Right cardiac atrium (tissue), 5 donors: ENCODE measurements around the gene ADORA1. TPM values are rescaled to one million over a fixed set of nuclear protein-coding genes. Genes with fewer than 3 reads are reported as not detected.

Experiments used
- ATAC-seq, 2 donors: fragments of 200-7000 bp; cut with Tn5 transposase; one replicate each; pipeline versions ENCODE4 v1.8.0 to v1.9.1; 2020; ENCODE audit warnings: moderate library complexity in 2 of 2, mild to moderate bottlenecking in 1 of 2
- DNase-seq, 3 donors: peaks; one replicate each; pipeline ENCODE4 v3.0.0-alpha.2; 2020
- H3K27ac ChIP-seq: one replicate; pipeline ENCODE4 v1.5.1; 2013; ENCODE audit warnings: mild to moderate bottlenecking, low read length, control low read depth, moderate library complexity
- H3K27me3 ChIP-seq: one replicate; pipeline ENCODE4 v1.6.1; 2013; ENCODE audit not compliant: control insufficient read depth, insufficient read depth
- H3K4me1 ChIP-seq: one replicate; pipeline ENCODE4 v1.6.1; 2013; ENCODE audit warnings: low read length; ENCODE audit not compliant: control insufficient read depth, insufficient read depth
- H3K4me3 ChIP-seq: one replicate; pipeline ENCODE4 v1.5.1; 2013; ENCODE audit warnings: low read length, control low read depth
- H3K9me3 ChIP-seq: one replicate; pipeline ENCODE4 v1.6.1; 2013; ENCODE audit warnings: low read length; ENCODE audit not compliant: control insufficient read depth
- WGBS: extraction: QIAGEN DNeasy Blood & Tissue Kit; methylation state at CpG from one replicate; pipeline ENCODE4 v1.1.7; 2013; 5-methylcytosine and 5-hydroxymethylcytosine counted together
- intact Hi-C, 4 donors: fragments of 100-400 bp; cut with DNase I; formaldehyde crosslinking; loops; one replicate each; pipeline versions ENCODE4 v1.11.0 to v1.14.0; 2022 to 2023
- polyA plus RNA-seq: library from polyadenylated mRNA; stranded (reverse); fragments of 200-250 nt; gene quantifications from one replicate; pipeline ENCODE4 v1.2.3, GENCODE V29; 2013
- total RNA-seq, 4 donors: library from RNA; stranded (reverse); fragmentation: NEBNext Ultra II Directional; extraction: Animal tissue kit (Norgen Biotek cat#: 25700); gene quantifications; one replicate each; pipeline ENCODE4 v1.2.1, GENCODE V29; 2021
- donor health status: healthy with polysubstance abuse.
- donor health status: DM: no; HTN: yes; CAD: no.
- donor health status: DM: no; HTN: no; CAD: no.
- donor health status: DM: no; HTN: yes; CAD: no; lungs with severe emphysema.
- donor health status: DM: yes; HTN: yes; CAD: no.

The ADORA1 gene
- total and polyA plus RNA-seq, 5 donors: 14.8 to 32.9 (median 23.5) TPM

- Histone ChIP-seq H3K27ac (no peak overlapping the region), H3K4me1 (no peaks in the 10 kb centered on the region), H3K4me3 (no peak overlapping the region), H3K27me3 (no peaks in the 10 kb centered on the region), H3K9me3 (no peaks in the 10 kb centered on the region)
- ATAC-seq (no peak), DNase-seq (no peak)
- WGBS: 93% methylated on average over 28 of the region's 28 CpGs
- intact Hi-C loops: no loop called here
These were observed 37.7 kb downstream of the ADORA1 start for GRCh38 chr1:203165101-203165799.

- no peak for DNase-seq
- Histone ChIP-seq H3K9me3 (no peaks in the 10 kb centered on the region), H3K4me3 (no peak overlapping the region), H3K4me1 (no peaks in the 10 kb centered on the region), H3K27me3 (no peaks in the 10 kb centered on the region), H3K27ac (no peak overlapping the region)
- ATAC-seq: peak in 1 of 2 donors; percentile 7
- 95% methylated on average over 8 of the region's 8 CpGs for WGBS
- intact Hi-C loops: no loop called here
These were observed 38.3 kb downstream of the ADORA1 start for GRCh38 chr1:203165800-203166161.

GRCh38 chr1:203166192-203166940 is 38.8 kb downstream of the ADORA1 start:
- Histone ChIP-seq H3K27me3 (no peaks in the 10 kb centered on the region), H3K9me3 (no peaks in the 10 kb centered on the region), H3K4me1 (no peaks in the 10 kb centered on the region), H3K4me3 (no peak overlapping the region), H3K27ac (no peak overlapping the region)
- 73% methylated on average over 14 of the region's 14 CpGs for WGBS
- ATAC-seq (peak in 1 of 2 donors; percentile 23), DNase-seq (no peak)
- intact Hi-C loops: no loop called here

GRCh38 chr1:203167026-203167912 is 39.7 kb downstream of the ADORA1 start:
- Histone ChIP-seq H3K27ac (no peak overlapping the region), H3K9me3 (no peaks in the 10 kb centered on the region), H3K4me1 (no peaks in the 10 kb centered on the region), H3K27me3 (no peaks in the 10 kb centered on the region), H3K4me3 (no peak overlapping the region)
- intact Hi-C loops: no loop called here
- no peak for DNase-seq
- WGBS: 79% methylated on average over 23 of the region's 23 CpGs
- ATAC-seq: no peak

GRCh38 chr1:203167913-203168200 is 40.3 kb downstream of the ADORA1 start:
- H3K27ac ChIP-seq: no peak overlapping the region
- DNase-seq (no peak), ATAC-seq (no peak)
- H3K4me3 ChIP-seq: no peak overlapping the region
- 93% methylated on average over 5 of the region's 5 CpGs for WGBS
- H3K4me1 ChIP-seq: no peaks in the 10 kb centered on the region
- no peaks in the 10 kb centered on the region for H3K27me3 ChIP-seq
- intact Hi-C loops: no loop called here
- no peaks in the 10 kb centered on the region for H3K9me3 ChIP-seq

GRCh38 chr1:203168256-203168786 is 40.8 kb downstream of the ADORA1 start:
- ATAC-seq: no peak
- intact Hi-C loops: no loop called here
- H3K9me3 ChIP-seq: no peaks in the 10 kb centered on the region
- H3K27me3 ChIP-seq: no peaks in the 10 kb centered on the region
- no peak for DNase-seq
- H3K4me1 ChIP-seq: no peaks in the 10 kb centered on the region
- H3K4me3 ChIP-seq: no peak overlapping the region
- WGBS: 96% methylated on average over 12 of the region's 12 CpGs
- no peak overlapping the region for H3K27ac ChIP-seq

GRCh38 chr1:203168991-203169390 is 41.5 kb downstream of the ADORA1 start:
- ATAC-seq (no peak), DNase-seq (no peak)
- WGBS: 87% methylated on average over 9 of the region's 9 CpGs
- intact Hi-C loops: no loop called here
- H3K9me3 ChIP-seq: no peaks in the 10 kb centered on the region
- H3K27ac ChIP-seq: no peak overlapping the region
- no peak overlapping the region for H3K4me3 ChIP-seq
- H3K4me1 ChIP-seq: no peaks in the 10 kb centered on the region
- H3K27me3 ChIP-seq: no peaks in the 10 kb centered on the region

GRCh38 chr1:203169770-203170520 is 42.4 kb downstream of the ADORA1 start:
- H3K27ac ChIP-seq: no peak overlapping the region
- intact Hi-C loops: loop anchor here in 2 of 4 donors (5.0 kb wide), 3 partner anchors 48 to 133 kb away; no protein-coding TSS in a partner anchor
- H3K4me3 ChIP-seq: no peak overlapping the region
- no peak for DNase-seq
- 85% methylated on average over 21 of the region's 21 CpGs for WGBS
- H3K9me3 ChIP-seq: no peaks in the 10 kb centered on the region
- H3K27me3 ChIP-seq: no peaks in the 10 kb centered on the region
- ATAC-seq: no peak
- H3K4me1 ChIP-seq: no peaks in the 10 kb centered on the region

- no peaks in the 10 kb centered on the region for H3K9me3 ChIP-seq
- H3K4me3 ChIP-seq: no peak overlapping the region
- H3K4me1 ChIP-seq: no peaks in the 10 kb centered on the region
- ATAC-seq: no peak
- no peak for DNase-seq
- 83% methylated on average over 8 of the region's 8 CpGs for WGBS
- intact Hi-C loops: loop anchor here in 2 of 4 donors (5.0 kb wide), 3 partner anchors 48 to 133 kb away; no protein-coding TSS in a partner anchor
- H3K27me3 ChIP-seq: no peaks in the 10 kb centered on the region
- H3K27ac ChIP-seq: no peak overlapping the region
These were observed 43.3 kb downstream of the ADORA1 start for GRCh38 chr1:203170625-203171330.
